ENCODE results near the gene DCDC2. TPM values are rescaled to one million over a fixed set of nuclear protein-coding genes. Genes with fewer than 3 reads are reported as not detected.

DCDC2 gene
- total and polyA plus RNA-seq, 10 donors = 0.02 to 0.03 TPM; not detected in 8

DNA sequence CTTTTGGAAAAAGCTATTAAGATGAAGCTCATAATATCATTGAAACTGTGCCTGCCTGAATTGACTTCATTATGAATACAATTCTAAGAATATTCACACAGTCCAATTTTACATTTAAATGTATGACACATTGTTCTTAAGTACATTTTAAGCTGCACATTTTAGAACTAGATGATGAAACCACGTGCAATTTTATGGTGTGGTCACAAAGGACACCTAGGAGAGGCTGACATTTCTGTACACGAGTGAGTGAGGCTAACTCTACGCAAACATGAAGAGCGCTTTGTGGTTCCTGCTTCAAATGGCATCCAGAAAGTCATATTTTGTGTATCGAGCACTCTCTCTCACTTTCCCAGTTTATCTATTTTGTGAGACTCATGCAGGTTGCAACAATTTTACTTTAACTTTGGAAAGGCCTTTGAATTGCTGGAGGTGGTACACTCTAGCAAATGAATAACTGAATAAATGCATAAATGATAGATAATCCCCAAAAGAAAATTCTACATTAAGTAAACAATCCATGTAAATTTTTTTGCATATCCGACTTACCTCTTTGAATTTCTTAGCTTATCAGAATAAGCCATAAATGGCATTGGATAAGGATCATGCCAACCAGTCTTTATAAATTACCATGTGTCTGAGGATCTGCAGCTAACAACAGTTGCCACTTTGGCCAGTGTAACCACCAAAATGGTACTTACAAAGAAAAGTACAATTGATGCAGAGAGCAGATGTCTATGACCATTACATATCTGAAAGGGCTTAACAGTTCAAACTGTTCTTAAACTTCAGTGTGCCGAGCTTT is 134.5 kb downstream of the DCDC2 start:
- 64 to 76% (median 71%) methylated on average over 7 of the region's 7 CpGs for WGBS, 5 donors
- no peaks in the 10 kb centered on the region for H3K4me1 ChIP-seq
- H3K27me3 ChIP-seq (replicated peaks in 1 of 7) = peaks cover 0 to 5% (median 0%) of the 10 kb centered on the region in 7 donors
- no peaks in the 10 kb centered on the region for H3K9me3 ChIP-seq
- no peak for TF ChIP-seq POLR2A (IDR thresholded peaks at IDR 0.05)
- TF ChIP-seq CTCF (IDR thresholded peaks at IDR 0.05 in 8 of 11, conservative IDR thresholded peaks at IDR 0.05 in 3 of 11) = no peak
- no peak for TF ChIP-seq POLR2AphosphoS5 (IDR thresholded peaks at IDR 0.05)
- intact Hi-C loops (cut with DNase I; ENCODE audit: low total_unique reads) = no loop called here
- no peak overlapping the region for H3K4me3 ChIP-seq
- no peaks in the 10 kb centered on the region for H3K36me3 ChIP-seq
- no peak for DNase-seq
- no peak overlapping the region for H3K27ac ChIP-seq

GRCh38 chr6:24219670-24220069 is 138.2 kb downstream of the DCDC2 start:
- Histone ChIP-seq H3K27me3 (replicated peaks in 1 of 7) (no peaks in the 10 kb centered on the region), H3K9me3 (no peaks in the 10 kb centered on the region), H3K36me3 (no peaks in the 10 kb centered on the region), H3K27ac (no peak overlapping the region), H3K4me3 (no peak overlapping the region), H3K4me1 (no peaks in the 10 kb centered on the region)
- no peak for DNase-seq
- TF ChIP-seq POLR2AphosphoS5 (IDR thresholded peaks at IDR 0.05) (no peak), POLR2A (IDR thresholded peaks at IDR 0.05) (no peak), CTCF (IDR thresholded peaks at IDR 0.05 in 8 of 11, conservative IDR thresholded peaks at IDR 0.05 in 3 of 11) (no peak)
- WGBS, 5 donors = 68 to 75% (median 74%) methylated on average over 3 of the region's 3 CpGs
- intact Hi-C loops (cut with DNase I; ENCODE audit: low total_unique reads) = no loop called here

GRCh38 chr6:24214984-24215383 is 142.9 kb downstream of the DCDC2 start:
- no peak overlapping the region for H3K4me3 ChIP-seq

More at GRCh38 chr6:24214984-24215383, 142.9 kb downstream of the DCDC2 start:
- TF ChIP-seq POLR2A (IDR thresholded peaks at IDR 0.05) = no peak
- TF ChIP-seq CTCF (IDR thresholded peaks at IDR 0.05 in 8 of 11, conservative IDR thresholded peaks at IDR 0.05 in 3 of 11) = no peak
- no peak for TF ChIP-seq POLR2AphosphoS5 (IDR thresholded peaks at IDR 0.05)
- Histone ChIP-seq H3K27ac (no peak overlapping the region), H3K4me1 (no peaks in the 10 kb centered on the region), H3K36me3 (no peaks in the 10 kb centered on the region), H3K9me3 (no peaks in the 10 kb centered on the region), H3K27me3 (replicated peaks in 1 of 7) (no peaks in the 10 kb centered on the region)
- 73 to 86% (median 80%) methylated on average over 5 of the region's 5 CpGs for WGBS, 5 donors
- no peak for DNase-seq
- intact Hi-C loops (cut with DNase I; ENCODE audit: low total_unique reads) = no loop called here
